DMS 273 (cell line): Measurements from ENCODE around the gene NAV1.
"Not testable (repeated sequence)": the region's sequence is repeated elsewhere in the genome, so short reads cannot be mapped to it uniquely, and the experiment has no call there.

Source experiments
- DNase-seq: peaks from one replicate; lab custom pipeline; 2025; ENCODE audit not compliant: unreplicated experiment; lab: John Stamatoyannopoulos, UW

NAV1 gene

GRCh38 chr1:201562659-201563405, 23.9 kb downstream of the NAV1 start:
- DNase-seq, result no peak

- no peak for DNase-seq
Observed at GRCh38 chr1:201563406-201563780, 24.5 kb downstream of the NAV1 start.

- no peak for DNase-seq
Observed at GRCh38 chr1:201563941-201564340, 25.0 kb downstream of the NAV1 start.

- no peak for DNase-seq
Observed at GRCh38 chr1:201565024-201565730, 26.2 kb downstream of the NAV1 start.

- no peak for DNase-seq
Observed at GRCh38 chr1:201565771-201566528, 27.0 kb downstream of the NAV1 start.

- no peak for DNase-seq
Observed at GRCh38 chr1:201566529-201566823, 27.5 kb downstream of the NAV1 start.

GRCh38 chr1:201566933-201567801, 28.2 kb downstream of the NAV1 start:
- DNase-seq, result no peak

- DNase-seq, result no peak
Observed at GRCh38 chr1:201568265-201568664, 29.3 kb downstream of the NAV1 start.

- no peak for DNase-seq
Observed at GRCh38 chr1:201568859-201569294, 29.9 kb downstream of the NAV1 start.

GRCh38 chr1:201570181-201570885, 31.4 kb downstream of the NAV1 start:
- no peak for DNase-seq

- no peak for DNase-seq
Observed at GRCh38 chr1:201570886-201571624, 32.1 kb downstream of the NAV1 start.

- no peak for DNase-seq
Observed at GRCh38 chr1:201573030-201573429, 34.1 kb downstream of the NAV1 start.

- DNase-seq, result no peak
Observed at GRCh38 chr1:201573923-201574322, 35.0 kb downstream of the NAV1 start.

GRCh38 chr1:201575912-201576311, 37.0 kb downstream of the NAV1 start:
- DNase-seq, result no peak

GRCh38 chr1:201576914-201577313, 38.0 kb downstream of the NAV1 start:
- DNase-seq, result no peak

- no peak for DNase-seq
Observed at GRCh38 chr1:201578008-201578888, 39.3 kb downstream of the NAV1 start.

GRCh38 chr1:201581371-201581770, 42.4 kb downstream of the NAV1 start:
- DNase-seq, result not testable (repeated sequence)

GRCh38 chr1:201582705-201583442, 43.9 kb downstream of the NAV1 start:
- DNase-seq, result no peak
